Measurements from ENCODE around the gene TMED1.
A peak's percentile ranks its signal among the peaks of the same experiment; 100 is the strongest.

Gene TMED1

GRCh38 chr19:10836479-10837330, 693 bp upstream of the TMED1 start:
- peak overlapping the region; percentile 67 for H3K4me3 ChIP-seq (ENCODE audit: low read depth, low read length)
- TF ChIP-seq, protein P1, sequence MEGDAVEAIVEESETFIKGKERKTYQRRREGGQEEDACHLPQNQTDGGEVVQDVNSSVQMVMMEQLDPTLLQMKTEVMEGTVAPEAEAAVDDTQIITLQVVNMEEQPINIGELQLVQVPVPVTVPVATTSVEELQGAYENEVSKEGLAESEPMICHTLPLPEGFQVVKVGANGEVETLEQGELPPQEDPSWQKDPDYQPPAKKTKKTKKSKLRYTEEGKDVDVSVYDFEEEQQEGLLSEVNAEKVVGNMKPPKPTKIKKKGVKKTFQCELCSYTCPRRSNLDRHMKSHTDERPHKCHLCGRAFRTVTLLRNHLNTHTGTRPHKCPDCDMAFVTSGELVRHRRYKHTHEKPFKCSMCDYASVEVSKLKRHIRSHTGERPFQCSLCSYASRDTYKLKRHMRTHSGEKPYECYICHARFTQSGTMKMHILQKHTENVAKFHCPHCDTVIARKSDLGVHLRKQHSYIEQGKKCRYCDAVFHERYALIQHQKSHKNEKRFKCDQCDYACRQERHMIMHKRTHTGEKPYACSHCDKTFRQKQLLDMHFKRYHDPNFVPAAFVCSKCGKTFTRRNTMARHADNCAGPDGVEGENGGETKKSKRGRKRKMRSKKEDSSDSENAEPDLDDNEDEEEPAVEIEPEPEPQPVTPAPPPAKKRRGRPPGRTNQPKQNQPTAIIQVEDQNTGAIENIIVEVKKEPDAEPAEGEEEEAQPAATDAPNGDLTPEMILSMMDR (IDR thresholded peaks at IDR 0.05; ENCODE audit: low read depth, low read length, missing control alignments): no peak
- no peak for DNase-seq (ENCODE audit: low read depth)
- in situ Hi-C loops (cut with HindIII; ENCODE audit: low sequenced_read_pairs): no loop called here

DNA sequence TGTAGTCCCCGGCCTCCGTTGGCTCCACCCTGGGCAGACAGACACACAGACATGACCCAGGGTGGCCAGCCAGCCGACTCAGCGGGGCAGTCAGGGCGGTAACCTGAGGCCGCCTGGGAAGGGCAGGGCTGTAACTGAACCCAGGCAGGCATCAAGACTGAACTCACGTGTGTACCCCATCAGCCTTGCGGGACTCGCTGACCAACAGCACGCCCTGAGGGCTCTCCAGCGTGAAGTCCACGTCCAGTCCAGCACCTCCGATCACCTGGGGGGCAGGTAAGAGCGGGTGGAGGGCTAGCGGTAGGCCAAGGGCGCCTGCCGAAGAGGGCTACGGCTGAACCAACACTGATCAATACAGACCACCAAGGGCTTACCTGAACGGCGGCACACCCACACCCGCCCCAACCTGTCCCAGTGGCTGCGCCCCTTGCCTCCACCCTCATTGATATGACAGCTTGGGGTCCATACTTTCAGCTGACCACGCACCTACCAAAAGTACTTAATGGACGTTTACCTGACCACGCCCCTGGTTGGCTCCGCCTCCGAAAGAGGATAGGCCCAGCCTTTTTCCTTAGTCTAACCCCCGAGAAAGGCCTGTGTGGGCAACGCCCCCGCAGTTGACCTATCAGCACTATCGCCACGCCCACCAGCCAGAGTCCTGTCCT, 791 bp downstream of the TMED1 start:
- no peak for DNase-seq (ENCODE audit: low read depth)
- H3K4me3 ChIP-seq (ENCODE audit: low read depth, low read length): peak overlapping the region; percentile 67
- in situ Hi-C loops (cut with HindIII; ENCODE audit: low sequenced_read_pairs): no loop called here
- TF ChIP-seq, protein P1 (IDR thresholded peaks at IDR 0.05; ENCODE audit: low read depth, low read length, missing control alignments): no peak

GRCh38 chr19:10832939-10833296, 3.1 kb downstream of the TMED1 start:
- TF ChIP-seq, protein P1 (IDR thresholded peaks at IDR 0.05; ENCODE audit: low read depth, low read length, missing control alignments): no peak
- in situ Hi-C loops (cut with HindIII; ENCODE audit: low sequenced_read_pairs): no loop called here
- DNase-seq (ENCODE audit: low read depth): no peak
- H3K4me3 ChIP-seq (ENCODE audit: low read depth, low read length): no peak overlapping the region

- no peak overlapping the region for H3K4me3 ChIP-seq (ENCODE audit: low read depth, low read length)
- TF ChIP-seq, protein P1 (IDR thresholded peaks at IDR 0.05; ENCODE audit: low read depth, low read length, missing control alignments): no peak
- in situ Hi-C loops (cut with HindIII; ENCODE audit: low sequenced_read_pairs): no loop called here
- DNase-seq (ENCODE audit: low read depth): no peak
Measured at GRCh38 chr19:10831987-10832938, 3.7 kb downstream of the TMED1 start.

- no peak for DNase-seq (ENCODE audit: low read depth)
- no peak overlapping the region for H3K4me3 ChIP-seq (ENCODE audit: low read depth, low read length)
- TF ChIP-seq, protein P1 (IDR thresholded peaks at IDR 0.05; ENCODE audit: low read depth, low read length, missing control alignments): no peak
- in situ Hi-C loops (cut with HindIII; ENCODE audit: low sequenced_read_pairs): no loop called here
Measured at GRCh38 chr19:10830931-10831779, 4.9 kb downstream of the TMED1 start.

Data from astrocyte of the cerebellum (primary cell).